T-helper 1 cell treated with Interleukin-12 subunit alpha and Interleukin-12 subunit beta and Interleukin-4 antibody, amounts not matched to agents 30 μg/mL and 1 μg/mL, for 36 hours (primary cell): ENCODE data around the gene PRND.
A peak's percentile ranks its signal among the peaks of the same experiment; 100 is the strongest.
"Not testable (repeated sequence)": the region's sequence is repeated elsewhere in the genome, so short reads cannot be mapped to it uniquely, and the experiment has no call there.

ENCODE experiments used
- H3K27ac Mint-ChIP-seq: one replicate; pipeline ENCODE4 v1.8.0; 2021; ENCODE audit warnings: mild to moderate bottlenecking, mixed read lengths
- H3K27me3 Mint-ChIP-seq: one replicate; pipeline ENCODE4 v1.8.0; 2021; ENCODE audit warnings: low read depth, mixed read lengths
- H3K36me3 Mint-ChIP-seq: one replicate; pipeline ENCODE4 v1.8.0; 2021; ENCODE audit warnings: low read depth, mixed read lengths
- H3K4me1 Mint-ChIP-seq: one replicate; pipeline ENCODE4 v1.8.0; 2021; ENCODE audit warnings: low read depth, mixed read lengths
- H3K4me3 Mint-ChIP-seq: one replicate; pipeline ENCODE4 v1.8.0; 2021; ENCODE audit warnings: mild to moderate bottlenecking, moderate library complexity, mixed read lengths
- H3K9me3 Mint-ChIP-seq: one replicate; pipeline ENCODE4 v1.8.0; 2021; ENCODE audit warnings: mixed read lengths

Gene PRND

GRCh38 chr20:4737857-4738627 is 16.3 kb downstream of the PRND start:
- H3K36me3 Mint-ChIP-seq: no peaks in the 10 kb centered on the region

GRCh38 chr20:4740774-4741431 is 19.2 kb downstream of the PRND start:
- Mint-ChIP-seq H3K27ac (no peak overlapping the region), H3K27me3 (peaks cover 20% of the 10 kb centered on the region), H3K4me3 (no peak overlapping the region)

More at GRCh38 chr20:4737857-4738627, 16.3 kb downstream of the PRND start:
- Mint-ChIP-seq H3K9me3 (no peaks in the 10 kb centered on the region), H3K4me3 (no peak overlapping the region), H3K4me1 (peaks cover 7% of the 10 kb centered on the region), H3K27me3 (peaks cover 24% of the 10 kb centered on the region), H3K27ac (no peak overlapping the region)

GRCh38 chr20:4748847-4749246 is 27.1 kb downstream of the PRND start:
- Mint-ChIP-seq H3K27ac (no peak overlapping the region), H3K9me3 (peaks cover 5% of the 10 kb centered on the region), H3K27me3 (peaks cover 16% of the 10 kb centered on the region), H3K4me1 (no peaks in the 10 kb centered on the region), H3K4me3 (no peak overlapping the region), H3K36me3 (no peaks in the 10 kb centered on the region)

More at GRCh38 chr20:4740774-4741431, 19.2 kb downstream of the PRND start:
- Mint-ChIP-seq H3K9me3 (no peaks in the 10 kb centered on the region), H3K36me3 (no peaks in the 10 kb centered on the region), H3K4me1 (peaks cover 7% of the 10 kb centered on the region)

- Mint-ChIP-seq H3K27ac (no peak overlapping the region), H3K4me3 (no peak overlapping the region), H3K9me3 (peaks cover 5% of the 10 kb centered on the region), H3K27me3 (peaks cover 17% of the 10 kb centered on the region), H3K4me1 (no peaks in the 10 kb centered on the region), H3K36me3 (no peaks in the 10 kb centered on the region)
Observed at GRCh38 chr20:4749326-4749725, 27.6 kb downstream of the PRND start.

GRCh38 chr20:4750381-4750780 is 28.7 kb downstream of the PRND start:
- no peak overlapping the region for H3K4me3 Mint-ChIP-seq
- H3K27ac Mint-ChIP-seq: no peak overlapping the region
- no peaks in the 10 kb centered on the region for H3K36me3 Mint-ChIP-seq
- H3K9me3 Mint-ChIP-seq: peaks cover 5% of the 10 kb centered on the region
- H3K27me3 Mint-ChIP-seq: peaks cover 20% of the 10 kb centered on the region
- H3K4me1 Mint-ChIP-seq: no peaks in the 10 kb centered on the region

- H3K36me3 Mint-ChIP-seq, H3K27ac Mint-ChIP-seq, H3K4me1 Mint-ChIP-seq, H3K9me3 Mint-ChIP-seq: not testable (repeated sequence)
- Mint-ChIP-seq H3K4me3 (peak overlapping the region; percentile 35), H3K27me3 (peaks cover 46% of the 10 kb centered on the region)
Observed at GRCh38 chr20:4759100-4759884, 37.6 kb downstream of the PRND start.

- peaks cover 17% of the 10 kb centered on the region for H3K27me3 Mint-ChIP-seq
- no peaks in the 10 kb centered on the region for H3K9me3 Mint-ChIP-seq
- peaks cover 6% of the 10 kb centered on the region for H3K4me1 Mint-ChIP-seq
- H3K36me3 Mint-ChIP-seq: no peaks in the 10 kb centered on the region
- H3K27ac Mint-ChIP-seq: no peak overlapping the region
- H3K4me3 Mint-ChIP-seq: no peak overlapping the region
Observed at GRCh38 chr20:4763261-4763660, 41.6 kb downstream of the PRND start.

GRCh38 chr20:4763723-4764510 is 42.2 kb downstream of the PRND start:
- H3K27ac Mint-ChIP-seq: no peak overlapping the region
- no peak overlapping the region for H3K4me3 Mint-ChIP-seq
- peaks cover 6% of the 10 kb centered on the region for H3K4me1 Mint-ChIP-seq
- H3K9me3 Mint-ChIP-seq: no peaks in the 10 kb centered on the region
- H3K27me3 Mint-ChIP-seq: peaks cover 17% of the 10 kb centered on the region
- H3K36me3 Mint-ChIP-seq: no peaks in the 10 kb centered on the region

GRCh38 chr20:4764805-4765204 is 43.1 kb downstream of the PRND start:
- H3K4me1 Mint-ChIP-seq: peaks cover 4% of the 10 kb centered on the region
- peaks cover 7% of the 10 kb centered on the region for H3K9me3 Mint-ChIP-seq
- no peaks in the 10 kb centered on the region for H3K36me3 Mint-ChIP-seq
- no peak overlapping the region for H3K27ac Mint-ChIP-seq
- peaks cover 17% of the 10 kb centered on the region for H3K27me3 Mint-ChIP-seq
- no peak overlapping the region for H3K4me3 Mint-ChIP-seq

- Mint-ChIP-seq H3K36me3 (no peaks in the 10 kb centered on the region), H3K9me3 (peaks cover 15% of the 10 kb centered on the region), H3K27ac (no peak overlapping the region), H3K27me3 (peaks cover 17% of the 10 kb centered on the region), H3K4me1 (peaks cover 4% of the 10 kb centered on the region), H3K4me3 (no peak overlapping the region)
Observed at GRCh38 chr20:4765681-4766080, 44.0 kb downstream of the PRND start.

- Mint-ChIP-seq H3K4me1 (peaks cover under 1% of the 10 kb centered on the region), H3K27me3 (peaks cover 16% of the 10 kb centered on the region), H3K9me3 (peaks cover 25% of the 10 kb centered on the region), H3K36me3 (peaks cover 3% of the 10 kb centered on the region), H3K4me3 (no peak overlapping the region), H3K27ac (no peak overlapping the region)
Observed at GRCh38 chr20:4766631-4767030, 44.9 kb downstream of the PRND start.

GRCh38 chr20:4767084-4767483 is 45.4 kb downstream of the PRND start:
- Mint-ChIP-seq H3K9me3 (peaks cover 28% of the 10 kb centered on the region), H3K27ac (no peak overlapping the region), H3K4me1 (no peaks in the 10 kb centered on the region), H3K27me3 (peaks cover 12% of the 10 kb centered on the region), H3K4me3 (no peak overlapping the region), H3K36me3 (peaks cover 4% of the 10 kb centered on the region)

- Mint-ChIP-seq H3K4me1 (no peaks in the 10 kb centered on the region), H3K9me3 (peaks cover 39% of the 10 kb centered on the region), H3K4me3 (no peak overlapping the region), H3K36me3 (peaks cover 9% of the 10 kb centered on the region), H3K27me3 (no peaks in the 10 kb centered on the region), H3K27ac (no peak overlapping the region)
Observed at GRCh38 chr20:4769328-4769727, 47.6 kb downstream of the PRND start.

GRCh38 chr20:4770026-4770425 is 48.3 kb downstream of the PRND start:
- peaks cover 9% of the 10 kb centered on the region for H3K36me3 Mint-ChIP-seq
- no peaks in the 10 kb centered on the region for H3K4me1 Mint-ChIP-seq
- H3K27me3 Mint-ChIP-seq: no peaks in the 10 kb centered on the region
- H3K27ac Mint-ChIP-seq: no peak overlapping the region
- peaks cover 39% of the 10 kb centered on the region for H3K9me3 Mint-ChIP-seq
- no peak overlapping the region for H3K4me3 Mint-ChIP-seq
